Stromal cell of bone marrow (primary cell): ENCODE results near the gene SLC25A21.
"Not testable (repeated sequence)": the region's sequence is repeated elsewhere in the genome, so short reads cannot be mapped to it uniquely, and the experiment has no call there.

Experiments
- DNase-seq: peaks from one replicate; pipeline ENCODE4 v3.0.0-alpha.2; 2012; ENCODE audit warnings: low read depth

SLC25A21 gene

GRCh38 chr14:37186865-37187264 lies 14.5 kb upstream of the SLC25A21 start:
- no peak for DNase-seq

- no peak for DNase-seq
Measured at GRCh38 chr14:37185670-37186069, 13.3 kb upstream of the SLC25A21 start.

- DNase-seq: not testable (repeated sequence)
Measured at GRCh38 chr14:37184520-37184919, 12.1 kb upstream of the SLC25A21 start.

- no peak for DNase-seq
Measured at GRCh38 chr14:37181441-37181840, 9.0 kb upstream of the SLC25A21 start.

- DNase-seq: not testable (repeated sequence)
Measured at GRCh38 chr14:37180886-37181285, 8.5 kb upstream of the SLC25A21 start.

GRCh38 chr14:37179896-37180502 lies 7.6 kb upstream of the SLC25A21 start:
- no peak for DNase-seq

GRCh38 chr14:37172936-37173614 lies 669 bp upstream of the SLC25A21 start:
- DNase-seq: no peak

GRCh38 chr14:37171678-37172023 lies 755 bp downstream of the SLC25A21 start:
- no peak for DNase-seq

- DNase-seq: no peak
Measured at GRCh38 chr14:37170993-37171392, 1.4 kb downstream of the SLC25A21 start.

GRCh38 chr14:37170237-37170636 lies 2.2 kb downstream of the SLC25A21 start:
- DNase-seq: no peak

GRCh38 chr14:37168721-37169120 lies 3.7 kb downstream of the SLC25A21 start:
- DNase-seq: no peak

GRCh38 chr14:37167151-37168047 lies 5.0 kb downstream of the SLC25A21 start:
- no peak for DNase-seq

- no peak for DNase-seq
Measured at GRCh38 chr14:37165794-37166193, 6.6 kb downstream of the SLC25A21 start.

- not testable (repeated sequence) for DNase-seq
Measured at GRCh38 chr14:37162307-37162706, 10.1 kb downstream of the SLC25A21 start.

- no peak for DNase-seq
Measured at GRCh38 chr14:37157987-37158386, 14.4 kb downstream of the SLC25A21 start.

GRCh38 chr14:37153483-37153882 lies 18.9 kb downstream of the SLC25A21 start:
- DNase-seq: no peak

GRCh38 chr14:37153005-37153404 lies 19.4 kb downstream of the SLC25A21 start:
- no peak for DNase-seq

- no peak for DNase-seq
Measured at GRCh38 chr14:37150414-37150813, 22.0 kb downstream of the SLC25A21 start.

GRCh38 chr14:37147310-37147880 lies 25.0 kb downstream of the SLC25A21 start:
- DNase-seq: no peak

- DNase-seq: not testable (repeated sequence)
Measured at GRCh38 chr14:37146438-37146837, 26.0 kb downstream of the SLC25A21 start.

GRCh38 chr14:37145395-37145794 lies 27.0 kb downstream of the SLC25A21 start:
- DNase-seq: no peak

GRCh38 chr14:37144729-37145363 lies 27.6 kb downstream of the SLC25A21 start:
- DNase-seq: no peak
